Measurements from ENCODE around the gene NDUFB10. TPM values are rescaled to one million over a fixed set of nuclear protein-coding genes. Genes with fewer than 3 reads are reported as not detected.

The NDUFB10 gene
- total RNA-seq, 4 donors from 2014 or later: 172 to 215 (median 189) TPM

- no peak for DNase-seq
- Histone ChIP-seq H3K4me1 (peaks cover 31 to 73% (median 33%) of the 10 kb centered on the region in 3 donors), H3K36me3 (peaks cover under 1 to 18% (median under 1%) of the 10 kb centered on the region in 3 donors), H3K9me3 (peaks cover 0 to 6% (median 0%) of the 10 kb centered on the region in 3 donors), H3K27ac (peak overlapping the region in 3 of 4 donors; percentile 9 to 41 (median 29)), H3K4me3 (peak overlapping the region in 1 of 4 donors; percentile 58), H3K27me3 (peaks cover 12 to 40% (median 21%) of the 10 kb centered on the region in 4 donors)
- intact Hi-C loops (cut with DNase I): no loop called here
- 60 to 100% methylated on average over 1 to 2 of the region's 50 CpGs for WGBS, 2 donors
- TF ChIP-seq CTCF (IDR thresholded peaks at IDR 0.05) (no peak), POLR2A (IDR thresholded peaks at IDR 0.05) (no peak)
These were observed 33.5 kb downstream of the NDUFB10 start for GRCh38 chr16:1992704-1993317.

- no peak for TF ChIP-seq POLR2A (IDR thresholded peaks at IDR 0.05)
- no peak for TF ChIP-seq CTCF (IDR thresholded peaks at IDR 0.05)
- peak overlapping the region; percentile 9 to 46 (median 28) for H3K27ac ChIP-seq
- H3K27me3 ChIP-seq: peaks cover 12 to 31% (median 19%) of the 10 kb centered on the region in 4 donors
- H3K36me3 ChIP-seq: peaks cover 9 to 27% (median 10%) of the 10 kb centered on the region in 3 donors
- intact Hi-C loops (cut with DNase I): no loop called here
- no peak for DNase-seq
- peaks cover 0 to 6% (median 0%) of the 10 kb centered on the region in 3 donors for H3K9me3 ChIP-seq
- H3K4me3 ChIP-seq: no peak overlapping the region
- WGBS, 2 donors: 45 to 60% methylated on average over 2 of the region's 2 CpGs
- H3K4me1 ChIP-seq: peaks cover 33 to 78% (median 34%) of the 10 kb centered on the region in 3 donors
These were observed 34.4 kb downstream of the NDUFB10 start for GRCh38 chr16:1993731-1994131.

DNA sequence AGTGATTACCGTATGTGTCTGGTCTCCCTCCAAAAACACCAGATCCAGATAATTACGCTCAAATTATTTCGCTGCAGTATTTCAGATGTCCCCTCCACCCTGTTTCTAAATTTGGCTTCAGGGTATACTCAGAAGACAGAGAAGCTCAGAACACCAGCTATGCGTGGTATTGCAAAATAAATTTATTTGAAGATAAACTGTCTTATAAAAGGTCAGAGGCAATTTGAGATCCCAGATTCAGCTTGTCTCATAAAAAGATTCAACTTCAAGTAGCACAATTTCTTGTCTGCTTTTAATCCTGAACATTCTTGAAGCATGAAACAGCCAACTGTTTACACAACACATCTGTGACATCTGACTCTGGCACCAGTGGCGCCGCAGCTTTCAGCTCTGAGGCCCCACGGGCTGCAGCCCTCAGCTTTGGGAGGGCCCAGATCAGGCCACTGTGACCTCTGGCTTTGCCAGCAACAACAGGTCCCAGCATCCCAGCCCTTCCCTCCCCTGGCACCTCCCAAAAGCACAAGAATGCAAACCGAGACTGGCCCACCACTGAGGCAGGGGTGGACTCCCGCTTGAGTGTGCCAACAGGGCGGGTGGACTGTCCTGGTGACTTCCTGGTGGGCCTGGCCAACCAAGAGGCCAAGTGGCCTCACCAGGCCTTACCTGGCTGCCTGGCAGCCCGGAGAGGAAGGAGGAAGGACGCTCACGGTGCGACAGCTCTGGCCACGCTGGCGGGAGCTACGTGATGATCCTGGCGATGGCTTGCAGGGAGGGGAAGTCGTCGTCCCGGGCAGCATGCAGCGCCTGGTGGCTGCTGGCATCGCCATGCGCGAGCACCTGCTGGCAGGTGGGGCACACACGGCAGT, 38.4 kb downstream of the NDUFB10 start:
- TF ChIP-seq POLR2A (IDR thresholded peaks at IDR 0.05) (no peak), CTCF (IDR thresholded peaks at IDR 0.05) (no peak)
- Histone ChIP-seq H3K9me3 (peaks cover 0 to under 1% (median 0%) of the 10 kb centered on the region in 3 donors), H3K4me3 (no peak overlapping the region), H3K4me1 (peaks cover 4 to 38% (median 13%) of the 10 kb centered on the region in 3 donors), H3K27me3 (no peaks in the 10 kb centered on the region), H3K27ac (peak overlapping the region in 3 of 4 donors; percentile 42 to 83 (median 71)), H3K36me3 (peaks cover 44 to 67% (median 46%) of the 10 kb centered on the region in 3 donors)
- WGBS, 2 donors: 60 to 73% methylated on average over 6 to 14 of the region's 26 CpGs
- DNase-seq: no peak
- intact Hi-C loops (cut with DNase I): no loop called here

DNA sequence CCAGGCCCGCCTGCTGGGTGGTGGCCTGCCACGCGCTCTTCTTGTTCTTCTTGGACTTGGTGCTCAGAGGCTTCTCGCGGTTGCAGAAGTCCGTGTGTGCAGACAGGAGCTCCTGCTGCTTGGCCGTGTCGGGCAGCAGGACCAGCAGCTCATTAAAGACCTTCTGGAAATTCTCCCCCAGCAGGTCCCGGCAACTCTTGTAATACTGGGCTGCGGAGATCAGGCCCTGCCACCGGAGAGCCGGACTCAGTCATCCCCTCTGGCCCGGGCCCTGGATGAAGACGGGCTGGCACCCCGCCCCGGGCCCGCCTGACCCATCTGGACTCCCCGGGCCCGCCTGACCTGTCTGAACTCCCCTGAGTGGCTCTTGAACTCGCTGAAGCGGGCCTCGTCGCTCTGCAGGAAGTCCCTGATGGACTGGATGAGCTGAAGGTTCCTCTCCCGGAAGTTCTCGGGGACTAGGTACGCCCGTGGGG, 39.1 kb downstream of the NDUFB10 start:
- Histone ChIP-seq H3K27me3 (no peaks in the 10 kb centered on the region), H3K36me3 (peaks cover 47 to 73% (median 51%) of the 10 kb centered on the region in 3 donors)
- intact Hi-C loops (cut with DNase I): no loop called here

More for the DNA sequence above, 39.1 kb downstream of the NDUFB10 start:
- peak overlapping the region in 3 of 4 donors; percentile 34 to 81 (median 42) for H3K27ac ChIP-seq
- no peaks in the 10 kb centered on the region for H3K9me3 ChIP-seq
- no peak for TF ChIP-seq CTCF (IDR thresholded peaks at IDR 0.05)
- no peak for TF ChIP-seq POLR2A (IDR thresholded peaks at IDR 0.05)
- H3K4me1 ChIP-seq: peaks cover 2 to 34% (median 9%) of the 10 kb centered on the region in 3 donors
- no peak for DNase-seq
- WGBS, 2 donors: 73 to 100% methylated on average over 3 to 6 of the region's 27 CpGs
- H3K4me3 ChIP-seq: no peak overlapping the region

Data from esophagus squamous epithelium (tissue), 5 donors.